Muscle layer of colon (tissue), 2 donors: ENCODE data around the gene AMIGO3.
"Not testable (repeated sequence)": the region's sequence is repeated elsewhere in the genome, so short reads cannot be mapped to it uniquely, and the experiment has no call there.

Experiments
- H3K27ac ChIP-seq: one replicate; pipeline ENCODE4 v1.7.0; 2013; ENCODE audit warnings: low read depth, mild to moderate bottlenecking, low read length, moderate library complexity
- H3K27me3 ChIP-seq, 2 donors: one replicate each; pipeline ENCODE4 v1.7.0; 2013; ENCODE audit warnings: low read length in 2 of 2, mild to moderate bottlenecking in 2 of 2; ENCODE audit not compliant: insufficient read depth in 2 of 2, control insufficient read depth in 1 of 2
- H3K36me3 ChIP-seq: one replicate; pipeline ENCODE4 v1.7.0; 2013; ENCODE audit warnings: mild to moderate bottlenecking, low read length; ENCODE audit not compliant: insufficient read depth
- H3K4me1 ChIP-seq: one replicate; pipeline ENCODE4 v1.7.0; 2013; ENCODE audit warnings: mild to moderate bottlenecking, low read length; ENCODE audit not compliant: insufficient read depth
- H3K4me3 ChIP-seq, 2 donors: one replicate each; pipeline ENCODE4 v1.7.0; 2013; ENCODE audit warnings: low read length in 2 of 2, low read depth in 1 of 2, mild to moderate bottlenecking in 1 of 2, moderate library complexity in 1 of 2
- H3K9ac ChIP-seq: one replicate; pipeline ENCODE4 v1.7.0; 2013; ENCODE audit warnings: low read length
- H3K9me3 ChIP-seq: one replicate; pipeline ENCODE4 v1.7.0; 2013; ENCODE audit warnings: mild to moderate bottlenecking, low read length
- donor health status: abdominal sarcoma.
- donor health status: Adenocarcinoma of cecum.

AMIGO3 gene

GRCh38 chr3:49704629-49705028 is 14.9 kb downstream of the AMIGO3 start:
- Histone ChIP-seq H3K4me3 (no peak overlapping the region), H3K9me3 (no peaks in the 10 kb centered on the region), H3K27ac (no peak overlapping the region), H3K4me1 (no peaks in the 10 kb centered on the region), H3K36me3 (peaks cover 29% of the 10 kb centered on the region), H3K27me3 (no peaks in the 10 kb centered on the region), H3K9ac (no peak overlapping the region)

- Histone ChIP-seq H3K4me3 (no peak overlapping the region), H3K4me1 (no peaks in the 10 kb centered on the region), H3K27me3 (no peaks in the 10 kb centered on the region), H3K27ac (no peak overlapping the region), H3K9me3 (no peaks in the 10 kb centered on the region), H3K9ac (no peak overlapping the region), H3K36me3 (peaks cover 29% of the 10 kb centered on the region)
Measured at GRCh38 chr3:49703956-49704355, 15.5 kb downstream of the AMIGO3 start.

GRCh38 chr3:49703443-49703927 is 16.0 kb downstream of the AMIGO3 start:
- Histone ChIP-seq H3K36me3 (peaks cover 29% of the 10 kb centered on the region), H3K9me3 (no peaks in the 10 kb centered on the region), H3K4me3 (no peak overlapping the region), H3K9ac (no peak overlapping the region), H3K27ac (no peak overlapping the region), H3K4me1 (no peaks in the 10 kb centered on the region), H3K27me3 (no peaks in the 10 kb centered on the region)

- Histone ChIP-seq H3K9ac (no peak overlapping the region), H3K4me1 (no peaks in the 10 kb centered on the region), H3K9me3 (no peaks in the 10 kb centered on the region), H3K27me3 (no peaks in the 10 kb centered on the region), H3K27ac (no peak overlapping the region), H3K4me3 (no peak overlapping the region), H3K36me3 (peaks cover 31% of the 10 kb centered on the region)
Measured at GRCh38 chr3:49702672-49703071, 16.8 kb downstream of the AMIGO3 start.

GRCh38 chr3:49701388-49702077 is 18.0 kb downstream of the AMIGO3 start:
- H3K9ac ChIP-seq, result no peak overlapping the region
- no peak overlapping the region for H3K4me3 ChIP-seq
- H3K36me3 ChIP-seq, result peaks cover 37% of the 10 kb centered on the region
- no peak overlapping the region for H3K27ac ChIP-seq
- H3K4me1 ChIP-seq, result no peaks in the 10 kb centered on the region
- no peaks in the 10 kb centered on the region for H3K9me3 ChIP-seq
- no peaks in the 10 kb centered on the region for H3K27me3 ChIP-seq

- H3K36me3 ChIP-seq, result peaks cover 37% of the 10 kb centered on the region
- no peak overlapping the region for H3K9ac ChIP-seq
Measured at GRCh38 chr3:49700453-49701128, 18.9 kb downstream of the AMIGO3 start.

GRCh38 chr3:49700014-49700413 is 19.5 kb downstream of the AMIGO3 start:
- no peak overlapping the region for H3K9ac ChIP-seq
- no peaks in the 10 kb centered on the region for H3K9me3 ChIP-seq
- H3K4me3 ChIP-seq, result no peak overlapping the region
- peaks cover 37% of the 10 kb centered on the region for H3K36me3 ChIP-seq
- H3K27ac ChIP-seq, result no peak overlapping the region
- no peaks in the 10 kb centered on the region for H3K4me1 ChIP-seq
- H3K27me3 ChIP-seq, result no peaks in the 10 kb centered on the region

More at GRCh38 chr3:49700453-49701128, 18.9 kb downstream of the AMIGO3 start:
- no peaks in the 10 kb centered on the region for H3K27me3 ChIP-seq
- no peaks in the 10 kb centered on the region for H3K9me3 ChIP-seq
- no peak overlapping the region for H3K4me3 ChIP-seq
- no peak overlapping the region for H3K27ac ChIP-seq
- no peaks in the 10 kb centered on the region for H3K4me1 ChIP-seq

GRCh38 chr3:49699281-49699979 is 20.1 kb downstream of the AMIGO3 start:
- Histone ChIP-seq H3K27ac (no peak overlapping the region), H3K4me3 (no peak overlapping the region), H3K36me3 (peaks cover 37% of the 10 kb centered on the region), H3K9ac (no peak overlapping the region), H3K9me3 (no peaks in the 10 kb centered on the region), H3K4me1 (no peaks in the 10 kb centered on the region), H3K27me3 (no peaks in the 10 kb centered on the region)

- H3K4me3 ChIP-seq, H3K27ac ChIP-seq, H3K27me3 ChIP-seq, H3K4me1 ChIP-seq, H3K9ac ChIP-seq, H3K9me3 ChIP-seq: not testable (repeated sequence)
- peaks cover 19% of the 10 kb centered on the region for H3K36me3 ChIP-seq
Measured at GRCh38 chr3:49695350-49696015, 24.0 kb downstream of the AMIGO3 start.

GRCh38 chr3:49694409-49695070 is 24.9 kb downstream of the AMIGO3 start:
- H3K9me3 ChIP-seq, H3K27ac ChIP-seq, H3K9ac ChIP-seq, H3K4me1 ChIP-seq, H3K27me3 ChIP-seq, H3K4me3 ChIP-seq: not testable (repeated sequence)
- peaks cover 13% of the 10 kb centered on the region for H3K36me3 ChIP-seq

GRCh38 chr3:49691481-49691880 is 28.0 kb downstream of the AMIGO3 start:
- H3K4me3 ChIP-seq, H3K9ac ChIP-seq, H3K27me3 ChIP-seq, H3K9me3 ChIP-seq, H3K27ac ChIP-seq, H3K36me3 ChIP-seq: not testable (repeated sequence)
- peaks cover 15% of the 10 kb centered on the region for H3K4me1 ChIP-seq
